Left lobe of liver (tissue), 2 donors: ENCODE measurements around the gene BCAM. TPM values are rescaled to one million over a fixed set of nuclear protein-coding genes. Genes with fewer than 3 reads are reported as not detected.
"Not testable (repeated sequence)": the region's sequence is repeated elsewhere in the genome, so short reads cannot be mapped to it uniquely, and the experiment has no call there.

Source experiments
- ATAC-seq: fragments of 200-7000 bp; cut with Tn5 transposase; one replicate; pipeline ENCODE4 v1.9.1; 2020; ENCODE audit warnings: mild to moderate bottlenecking, moderate library complexity
- DNase-seq: peaks from one replicate; pipeline ENCODE4 v3.0.0-alpha.2; 2020; ENCODE audit warnings: low spot score
- total RNA-seq: library from RNA; stranded (reverse); gene quantifications from one replicate; pipeline ENCODE4 v1.2.1, GENCODE V29; 2021
- donor health status: DM: no; HTN: no; CAD: no; lungs with moderate emphysema.
- donor health status: DM: no; HTN: yes; CAD: no.

Gene BCAM
- total RNA-seq, 1 donor from 2014 or later: 40.7 TPM

DNA sequence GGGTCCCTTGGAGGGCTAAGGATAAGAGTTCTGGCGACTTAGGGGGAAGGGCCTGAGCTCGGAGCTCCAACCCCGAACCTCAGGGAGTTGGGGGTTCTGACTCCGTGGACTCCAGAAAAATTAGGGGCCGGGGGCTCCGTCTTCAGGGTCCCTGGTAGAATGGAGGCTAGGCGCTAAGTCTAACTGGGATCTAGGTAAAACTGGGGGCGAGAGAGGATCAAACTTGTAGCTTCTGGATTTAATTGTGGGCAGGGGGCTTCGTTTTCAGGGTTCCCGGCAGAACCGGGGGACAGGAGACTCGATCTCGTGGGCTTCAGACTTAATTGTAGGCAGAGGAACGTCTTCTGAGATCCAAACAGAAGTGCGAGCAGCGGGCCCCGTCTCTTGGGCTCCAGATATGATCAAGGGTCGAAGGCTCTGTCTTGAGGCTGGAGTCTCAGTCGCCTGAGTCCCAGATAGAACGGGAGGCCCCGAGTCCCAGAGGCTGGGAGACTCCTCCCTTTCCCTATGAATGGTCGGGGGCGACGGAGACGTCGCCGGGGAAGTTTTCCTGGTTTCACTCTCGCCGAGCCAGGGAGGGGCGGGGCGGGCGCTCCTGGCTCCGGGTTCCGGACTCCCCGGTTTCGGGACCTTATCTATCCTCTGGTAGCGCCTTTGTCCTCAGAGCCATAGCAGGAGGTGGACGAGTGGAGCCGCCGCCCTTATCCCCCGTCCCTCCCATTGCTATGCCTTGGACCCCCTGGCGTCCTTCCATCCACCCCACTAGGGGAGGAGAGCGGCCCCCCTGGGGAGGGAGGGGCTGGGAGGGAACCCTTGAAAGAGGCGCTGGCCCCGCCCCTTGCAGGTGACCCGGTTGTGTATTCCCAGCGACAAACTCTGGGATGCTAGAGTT is 38.5 kb downstream of the BCAM start:
- DNase-seq (peak; percentile 72), ATAC-seq (peak; percentile 3)

DNA sequence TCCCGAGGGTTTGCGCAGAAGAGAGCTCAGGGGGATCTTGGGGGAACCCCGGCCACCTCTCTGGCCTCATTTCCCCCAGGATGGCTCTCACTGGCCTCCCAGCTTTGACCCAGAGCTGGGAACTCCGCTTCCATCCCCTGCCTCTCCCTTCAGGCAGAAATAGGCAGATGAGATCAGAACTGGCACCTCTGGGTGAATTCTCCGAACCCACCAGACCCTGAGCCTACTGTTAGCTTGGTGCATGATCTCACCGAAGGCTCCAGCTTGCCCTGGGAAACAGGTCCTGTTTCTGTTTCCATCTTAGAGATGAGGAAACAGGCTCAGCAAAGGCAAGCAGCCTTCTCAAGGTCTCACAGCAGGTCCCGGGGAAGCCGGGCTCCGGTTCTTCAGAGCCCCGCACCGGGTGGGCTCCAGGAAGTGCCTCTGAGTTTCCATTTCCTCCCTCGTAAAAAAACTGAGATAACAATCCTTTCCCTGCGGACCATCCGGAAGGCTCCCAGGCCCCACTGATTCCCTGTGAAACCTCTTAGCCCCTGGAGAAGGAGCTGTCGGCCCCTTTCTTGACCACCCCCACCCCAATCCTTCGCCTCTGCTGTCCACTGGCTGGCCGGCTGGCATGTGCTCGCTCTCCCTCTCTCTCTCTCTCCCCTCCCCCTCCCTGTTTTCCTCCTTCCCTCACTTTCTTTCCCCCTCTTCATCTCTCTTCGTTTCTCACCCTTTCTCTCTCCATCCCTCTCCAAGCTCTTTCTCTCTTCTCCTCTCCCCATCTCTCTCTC is 39.3 kb downstream of the BCAM start:
- DNase-seq (no peak), ATAC-seq (no peak)

DNA sequence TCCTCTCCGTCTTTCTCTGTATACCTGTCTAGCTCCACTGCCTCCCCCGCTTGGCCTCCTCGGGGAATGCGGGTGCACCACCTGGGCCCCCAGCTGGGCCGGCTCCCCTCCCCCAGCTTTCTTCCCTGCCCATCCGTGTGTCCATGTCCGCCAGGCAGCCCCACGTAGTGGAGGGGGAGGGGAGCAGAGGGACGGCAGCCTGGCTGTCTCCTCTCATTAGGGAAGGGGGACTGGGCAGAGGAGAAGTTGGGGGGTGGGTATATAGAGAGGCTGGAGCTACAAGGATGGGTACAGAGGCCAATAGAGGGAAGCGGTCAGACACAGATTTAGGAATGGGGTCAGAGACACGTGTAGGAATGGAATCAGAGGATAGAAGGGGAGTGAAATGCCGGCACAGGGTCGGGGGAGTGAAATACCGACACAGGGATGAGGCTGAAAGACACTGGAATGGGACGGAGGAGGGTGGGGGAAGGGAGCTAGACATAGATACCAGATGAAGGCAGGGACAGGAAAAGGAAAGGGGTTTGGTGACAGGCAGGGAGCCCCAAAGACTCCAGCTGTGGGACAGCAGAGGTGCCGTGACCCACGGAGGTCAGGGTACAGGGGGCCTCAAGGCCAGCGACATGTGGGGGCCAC is 40.0 kb downstream of the BCAM start:
- ATAC-seq: no peak

DNA sequence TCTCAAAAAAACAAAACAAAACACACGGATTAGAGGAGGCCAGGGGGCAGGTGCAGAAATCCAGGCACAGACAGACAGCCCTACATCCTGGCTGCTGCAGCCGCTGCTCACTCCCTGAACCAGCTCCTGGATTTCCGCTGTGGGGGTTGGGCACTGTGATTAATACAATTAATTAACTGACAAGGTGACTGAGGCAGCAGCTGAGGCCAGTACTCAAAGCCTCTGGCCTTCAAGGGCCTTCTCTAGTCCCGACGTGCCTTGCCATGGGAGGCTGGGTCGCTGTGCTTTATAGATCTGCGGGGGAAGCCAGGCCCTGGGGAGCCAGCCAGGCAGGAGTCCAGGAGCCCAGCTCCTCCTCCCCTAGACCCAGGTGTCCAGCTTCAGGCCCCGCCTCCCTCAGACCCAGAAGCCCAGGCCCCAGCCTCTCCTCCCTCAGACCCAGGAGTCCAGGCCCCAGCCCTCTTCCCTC is 41.8 kb downstream of the BCAM start:
- DNase-seq: no peak
- ATAC-seq: no peak

More for the DNA sequence above, 40.0 kb downstream of the BCAM start:
- no peak for DNase-seq

DNA sequence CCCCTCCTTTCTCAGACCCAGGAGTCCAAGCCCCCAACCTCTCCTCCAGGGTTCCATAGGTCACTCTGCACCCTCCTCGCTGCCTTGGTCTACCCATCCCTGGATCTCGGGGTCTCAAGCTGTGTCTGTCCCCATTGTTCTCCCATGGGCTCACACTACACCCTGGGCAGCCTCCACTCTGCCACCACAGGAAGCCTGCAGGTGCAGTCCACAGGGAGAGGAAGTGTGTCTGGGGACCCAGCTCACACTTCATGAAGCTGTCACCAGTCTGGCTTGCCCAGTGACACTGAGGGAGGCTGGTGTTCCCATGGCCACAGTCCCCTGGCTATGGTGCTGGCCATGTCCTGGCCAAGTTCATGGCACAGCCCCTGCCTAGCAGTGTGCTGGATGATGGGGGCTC is 42.5 kb downstream of the BCAM start:
- no peak for DNase-seq
- ATAC-seq: no peak

DNA sequence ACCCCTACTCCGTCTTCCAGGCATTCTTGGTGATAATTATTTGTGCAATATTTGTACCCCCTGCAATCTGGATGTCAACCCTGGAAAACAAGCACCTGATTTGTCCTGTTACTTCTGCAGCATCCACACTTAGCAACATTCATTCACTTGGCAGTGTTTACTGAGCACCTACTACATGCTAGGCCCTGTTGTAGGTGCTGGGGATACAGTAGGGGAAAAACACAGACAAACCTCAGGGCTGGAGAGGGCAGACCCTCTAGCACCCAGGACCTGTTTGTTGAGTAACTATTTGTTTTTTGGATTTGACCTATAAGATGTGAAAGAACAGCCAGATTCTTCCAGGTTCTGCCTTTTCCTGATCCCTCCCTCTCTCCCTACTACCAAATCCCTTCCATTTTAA is 46.7 kb downstream of the BCAM start:
- ATAC-seq: no peak
- no peak for DNase-seq

DNA sequence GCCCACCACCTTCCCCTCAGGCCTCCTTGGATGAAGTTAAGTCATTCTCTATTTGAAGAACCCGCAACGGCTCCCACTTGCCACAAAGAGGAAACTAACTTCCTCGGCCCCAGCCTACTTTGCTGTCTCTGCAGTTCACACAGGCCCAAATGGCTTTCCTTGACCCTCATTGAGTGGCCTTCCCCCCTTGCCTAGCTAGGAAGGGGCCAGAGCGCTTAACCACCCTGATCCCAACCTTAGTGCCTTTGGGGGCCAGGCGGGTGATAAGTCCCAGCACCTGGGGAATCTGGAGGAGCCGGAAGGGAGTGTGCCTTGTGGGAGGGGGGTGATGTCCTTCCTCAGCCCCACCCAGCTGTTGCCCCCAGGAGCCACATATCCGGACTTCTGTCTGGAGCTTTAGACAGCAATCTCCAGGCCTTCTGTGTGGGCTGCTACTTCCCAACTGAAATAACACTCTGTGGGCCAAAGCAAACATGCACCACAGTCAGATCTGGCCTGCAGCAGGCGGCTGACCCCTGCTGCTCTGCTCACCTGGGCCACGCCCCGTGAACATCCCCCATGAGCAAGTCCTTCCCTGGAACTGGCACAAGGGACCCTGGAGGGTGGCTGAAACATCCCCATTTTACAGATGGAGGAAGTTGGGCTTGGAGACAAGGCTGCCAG is 47.6 kb downstream of the BCAM start:
- ATAC-seq (peak; percentile 78), DNase-seq (peak; percentile 74)

DNA sequence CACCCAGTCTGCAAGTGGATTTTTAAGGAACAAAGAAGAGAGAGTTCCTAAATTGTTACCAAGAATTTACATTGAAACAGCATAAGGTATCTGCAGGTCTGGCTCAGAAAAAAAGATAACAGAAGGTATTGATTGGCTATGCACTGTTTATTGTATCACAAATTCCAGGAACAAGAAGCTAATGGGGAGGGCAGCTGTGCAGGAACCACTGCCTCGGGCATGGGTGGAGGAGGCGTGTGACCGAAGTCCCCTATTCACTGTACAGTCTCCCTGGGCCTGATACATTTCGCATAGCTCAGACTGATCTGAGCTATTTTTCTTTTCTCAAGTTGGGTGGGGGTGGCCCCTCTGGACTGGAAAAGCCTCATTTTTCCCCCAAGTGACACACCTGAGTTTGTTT is 48.9 kb downstream of the BCAM start:
- ATAC-seq: peak; percentile 39
- DNase-seq: no peak

DNA sequence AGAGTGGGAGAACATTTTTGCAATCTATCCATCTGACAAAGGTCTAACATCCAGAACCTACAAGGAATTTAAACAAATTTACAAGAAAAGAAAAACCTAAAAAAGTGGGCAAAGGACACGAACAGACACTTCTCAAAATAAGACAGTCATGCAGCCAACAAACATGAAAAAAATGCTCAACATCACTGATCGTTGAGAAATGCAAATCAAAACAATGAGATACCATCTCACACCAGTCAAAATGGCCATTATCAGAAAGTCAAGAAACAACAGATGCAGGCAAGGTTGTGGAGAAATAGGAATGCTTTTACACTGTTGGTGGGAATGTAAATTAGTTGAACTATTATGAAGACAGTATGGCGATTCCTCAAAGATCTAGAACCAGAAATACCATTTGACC is 52.7 kb downstream of the BCAM start:
- not testable (repeated sequence) for DNase-seq, ATAC-seq

DNA sequence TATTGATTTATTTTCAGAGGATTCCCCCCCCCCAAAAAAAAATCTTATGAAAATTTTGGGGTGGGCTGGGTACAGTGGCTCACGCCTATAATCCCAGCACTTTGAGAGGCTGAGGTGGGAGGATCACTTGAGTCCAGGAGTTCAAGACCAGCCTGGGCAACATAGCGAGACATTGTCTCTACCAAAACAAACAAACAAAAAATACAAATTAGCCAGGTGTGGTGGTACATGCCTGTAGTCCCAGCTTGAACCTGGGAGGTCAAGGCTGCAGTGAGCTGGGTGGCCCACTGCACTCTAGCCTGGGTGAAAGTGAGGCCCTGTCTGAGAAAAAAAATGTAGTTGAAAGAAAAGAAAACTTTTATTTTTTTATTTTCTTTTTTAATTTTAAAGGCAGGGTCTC is 55.1 kb downstream of the BCAM start:
- ATAC-seq (no peak), DNase-seq (no peak)

DNA sequence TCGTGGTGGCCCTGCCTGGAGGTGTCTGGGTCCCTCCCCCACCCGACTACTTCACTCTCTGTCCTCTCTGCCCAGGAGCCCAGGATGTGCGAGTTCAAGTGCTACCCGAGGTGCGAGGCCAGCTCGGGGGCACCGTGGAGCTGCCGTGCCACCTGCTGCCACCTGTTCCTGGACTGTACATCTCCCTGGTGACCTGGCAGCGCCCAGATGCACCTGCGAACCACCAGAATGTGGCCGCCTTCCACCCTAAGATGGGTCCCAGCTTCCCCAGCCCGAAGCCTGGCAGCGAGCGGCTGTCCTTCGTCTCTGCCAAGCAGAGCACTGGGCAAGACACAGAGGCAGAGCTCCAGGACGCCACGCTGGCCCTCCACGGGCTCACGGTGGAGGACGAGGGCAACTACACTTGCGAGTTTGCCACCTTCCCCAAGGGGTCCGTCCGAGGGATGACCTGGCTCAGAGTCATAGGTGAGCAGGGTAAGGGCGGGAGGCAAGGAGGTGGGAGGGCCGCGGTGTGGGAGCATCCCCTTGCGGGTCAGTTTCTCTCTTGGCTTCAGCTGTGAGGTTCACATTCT is 56.4 kb downstream of the BCAM start:
- ATAC-seq: no peak

DNA sequence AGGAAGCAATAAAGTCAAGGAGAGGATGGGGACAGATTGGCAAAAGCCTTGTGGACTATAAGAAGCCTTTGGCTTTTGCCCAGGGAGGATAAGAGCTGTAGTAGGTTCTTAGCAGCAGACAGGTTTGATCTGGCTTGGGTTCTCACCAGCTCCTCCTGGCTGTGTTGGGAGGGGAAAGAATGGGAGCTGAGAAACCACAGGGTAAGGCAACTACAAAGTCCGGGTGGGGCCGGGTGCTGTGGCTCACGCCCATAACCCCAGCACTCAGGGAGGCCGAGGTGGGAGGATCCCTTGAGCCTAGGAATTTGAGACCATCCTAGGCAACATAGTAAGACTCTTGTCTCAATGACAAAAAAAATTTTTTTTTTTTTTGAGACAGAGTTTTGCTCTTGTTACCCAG is 57.8 kb downstream of the BCAM start:
- ATAC-seq: no peak
- no peak for DNase-seq

More for the DNA sequence above, 56.4 kb downstream of the BCAM start:
- no peak for DNase-seq

DNA sequence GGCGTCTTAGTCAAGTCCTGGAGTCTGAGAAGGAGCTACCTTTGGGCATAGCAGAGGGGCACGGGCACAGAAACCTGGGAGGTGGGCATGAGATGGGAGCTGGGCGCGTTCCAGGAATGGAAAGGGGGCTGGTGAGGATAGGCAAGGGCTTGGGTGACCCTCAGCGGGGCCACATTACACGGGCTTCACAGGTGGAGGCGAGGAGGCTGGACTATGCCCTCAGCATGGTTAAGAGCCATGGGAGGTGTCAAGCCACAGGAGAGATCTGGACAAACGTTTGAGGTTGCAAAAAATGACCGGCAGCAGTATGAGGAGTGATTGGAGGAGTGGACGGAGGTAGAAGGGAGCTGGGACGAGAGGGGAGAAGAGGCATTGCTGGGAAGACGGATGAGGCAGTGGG is 58.7 kb downstream of the BCAM start:
- DNase-seq: no peak
- no peak for ATAC-seq

DNA sequence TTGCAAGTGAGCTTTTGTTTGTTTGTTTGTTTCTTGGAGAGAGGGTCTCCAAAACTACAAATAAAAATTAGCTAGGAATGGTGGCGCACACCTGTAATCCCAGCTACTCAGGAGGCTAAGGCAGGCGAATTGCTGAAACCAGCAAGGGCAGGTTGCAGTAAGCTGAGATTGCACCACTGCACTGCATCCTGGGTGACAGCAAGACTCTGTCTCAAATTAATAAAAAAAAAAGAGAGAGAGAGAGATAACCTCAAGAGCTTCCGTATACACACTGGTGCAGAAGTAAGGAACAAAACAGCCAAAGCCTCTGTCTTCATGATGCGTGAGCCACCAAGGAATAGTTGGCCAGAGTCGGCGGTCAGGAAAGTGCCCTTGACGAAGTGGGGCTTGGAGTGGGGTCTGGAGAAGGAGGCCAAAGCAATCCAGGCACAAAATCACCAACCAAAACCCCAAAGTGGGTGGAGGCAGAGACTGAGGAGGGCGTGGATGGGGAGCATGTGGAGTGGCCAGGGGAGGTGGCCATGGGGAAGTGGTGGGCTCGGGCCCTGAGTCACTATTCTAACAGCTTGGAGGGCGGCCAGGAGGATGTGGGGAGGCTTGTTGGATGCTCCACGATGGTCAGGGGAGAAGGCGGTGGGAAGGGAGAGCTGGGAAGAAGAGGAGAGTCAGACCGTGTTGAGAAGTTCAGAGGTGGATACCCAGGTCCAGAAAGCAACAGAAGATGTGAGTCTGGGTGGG is 61.0 kb downstream of the BCAM start:
- ATAC-seq: peak; percentile 20

More for the DNA sequence above, 61.0 kb downstream of the BCAM start:
- DNase-seq: no peak

Other genes starting within 250 kb of the BCAM start
- gene IGSF23, start 195.5 kb upstream of the BCAM start, total RNA-seq: 7.0 TPM
- gene PVR, start 165.2 kb upstream of the BCAM start, total RNA-seq: 29.6 TPM
- 5.6 TPM for gene CEACAM19, start 137.6 kb upstream of the BCAM start, total RNA-seq
- gene CEACAM16, start 110.0 kb upstream of the BCAM start, total RNA-seq: not detected
- gene BCL3, start 60.4 kb upstream of the BCAM start, total RNA-seq: 30.8 TPM
- 14.0 TPM for gene CBLC, start 31.2 kb upstream of the BCAM start, total RNA-seq
- gene NECTIN2, start 37.2 kb downstream of the BCAM start, total RNA-seq: 70.4 TPM
- gene TOMM40, start 82.2 kb downstream of the BCAM start, total RNA-seq: 28.8 TPM
- gene APOE, start 96.7 kb downstream of the BCAM start, total RNA-seq: 5,009 TPM
- gene APOC1, start 105.5 kb downstream of the BCAM start, total RNA-seq: 6,817 TPM
- gene APOC4, start 133.1 kb downstream of the BCAM start, total RNA-seq: 297 TPM
- gene APOC2, start 136.9 kb downstream of the BCAM start, total RNA-seq: 1,677 TPM
- gene CLPTM1, start 146.3 kb downstream of the BCAM start, total RNA-seq: 92.6 TPM
- 1.5 TPM for gene RELB, start 192.4 kb downstream of the BCAM start, total RNA-seq
- gene CLASRP, start 229.9 kb downstream of the BCAM start, total RNA-seq: 50.5 TPM